Measurements from ENCODE around the gene MYO19. TPM values are rescaled to one million over a fixed set of nuclear protein-coding genes. Genes with fewer than 3 reads are reported as not detected.

The MYO19 gene
- total and polyA plus RNA-seq, 4 donors: 8.7 to 47.2 (median 20.8) TPM

DNA sequence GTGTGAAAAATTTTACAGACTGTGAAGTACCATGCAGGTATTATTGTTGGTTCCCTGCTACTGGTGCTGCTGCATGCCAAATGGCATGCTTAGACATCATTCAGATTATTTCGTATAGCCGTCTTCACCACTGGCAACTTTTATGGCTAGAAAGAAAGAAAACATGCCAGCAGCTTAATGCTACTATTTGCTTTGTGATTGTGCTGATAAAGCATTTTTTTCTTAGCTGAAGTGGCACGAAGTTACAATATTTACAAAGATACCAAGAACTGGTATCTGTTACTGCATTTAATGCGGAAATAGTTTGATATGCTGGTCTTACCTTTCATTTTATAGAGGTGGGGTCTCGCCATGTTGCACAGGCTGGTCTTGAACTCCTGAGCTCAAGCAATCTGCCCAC is 40.0 kb downstream of the MYO19 start (continued):
- TF ChIP-seq ZBTB33 (IDR thresholded peaks at IDR 0.05) (no peak), RAD21 (IDR thresholded peaks at IDR 0.05) (no peak), HNF4G (IDR thresholded peaks at IDR 0.05) (no peak), FOXA2 (IDR thresholded peaks at IDR 0.05) (no peak), FOXA1 (IDR thresholded peaks at IDR 0.05) (no peak), JUND (IDR thresholded peaks at IDR 0.05) (no peak)
- TF ChIP-seq, protein P1, sequence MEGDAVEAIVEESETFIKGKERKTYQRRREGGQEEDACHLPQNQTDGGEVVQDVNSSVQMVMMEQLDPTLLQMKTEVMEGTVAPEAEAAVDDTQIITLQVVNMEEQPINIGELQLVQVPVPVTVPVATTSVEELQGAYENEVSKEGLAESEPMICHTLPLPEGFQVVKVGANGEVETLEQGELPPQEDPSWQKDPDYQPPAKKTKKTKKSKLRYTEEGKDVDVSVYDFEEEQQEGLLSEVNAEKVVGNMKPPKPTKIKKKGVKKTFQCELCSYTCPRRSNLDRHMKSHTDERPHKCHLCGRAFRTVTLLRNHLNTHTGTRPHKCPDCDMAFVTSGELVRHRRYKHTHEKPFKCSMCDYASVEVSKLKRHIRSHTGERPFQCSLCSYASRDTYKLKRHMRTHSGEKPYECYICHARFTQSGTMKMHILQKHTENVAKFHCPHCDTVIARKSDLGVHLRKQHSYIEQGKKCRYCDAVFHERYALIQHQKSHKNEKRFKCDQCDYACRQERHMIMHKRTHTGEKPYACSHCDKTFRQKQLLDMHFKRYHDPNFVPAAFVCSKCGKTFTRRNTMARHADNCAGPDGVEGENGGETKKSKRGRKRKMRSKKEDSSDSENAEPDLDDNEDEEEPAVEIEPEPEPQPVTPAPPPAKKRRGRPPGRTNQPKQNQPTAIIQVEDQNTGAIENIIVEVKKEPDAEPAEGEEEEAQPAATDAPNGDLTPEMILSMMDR (IDR thresholded peaks at IDR 0.05; ENCODE audit: low read depth, low read length, missing input control): no peak

- Histone ChIP-seq H3K27ac (ENCODE audit: low read depth in 1 of 2, low read length in 2 of 2) (no peak overlapping the region), H3K36me3 (ENCODE audit: control insufficient read depth in 4 of 4, insufficient read depth in 3 of 4, low read depth in 1 of 4, low read length in 3 of 4) (peaks cover 2 to 57% (median 42%) of the 10 kb centered on the region in 4 donors), H3K9me3 (ENCODE audit: control insufficient read depth in 4 of 4, low read length in 3 of 4) (no peaks in the 10 kb centered on the region), H3K4me1 (ENCODE audit: control insufficient read depth in 4 of 4, insufficient read depth in 4 of 4, low read length in 3 of 4) (peaks cover 0 to 14% (median 12%) of the 10 kb centered on the region in 4 donors), H3K4me3 (ENCODE audit: low read depth in 1 of 3, low read length in 3 of 3) (no peak overlapping the region), H3K9ac (ENCODE audit: low read depth in 1 of 2, low read length in 2 of 2) (no peak overlapping the region), H3K27me3 (ENCODE audit: control insufficient read depth in 4 of 4, insufficient read depth in 4 of 4, low read length in 3 of 4) (no peaks in the 10 kb centered on the region)
- DNase-seq (ENCODE audit: low spot score): no peak
- TF ChIP-seq EGR1 (IDR thresholded peaks at IDR 0.05; ENCODE audit: low read depth in 2 of 2) (no peak), YY1 (IDR thresholded peaks at IDR 0.05) (no peak), FOXA2 (IDR thresholded peaks at IDR 0.05) (no peak), JUND (IDR thresholded peaks at IDR 0.05) (no peak), ZBTB33 (IDR thresholded peaks at IDR 0.05) (no peak), ATF3 (IDR thresholded peaks at IDR 0.05) (no peak), NR2F2 (IDR thresholded peaks at IDR 0.05) (no peak), SP1 (IDR thresholded peaks at IDR 0.05) (no peak), GABPA (IDR thresholded peaks at IDR 0.05 in 1 of 2, conservative IDR thresholded peaks at IDR 0.05 in 1 of 2) (no peak), REST (IDR thresholded peaks at IDR 0.05) (no peak), HNF4A (conservative IDR thresholded peaks at IDR 0.05) (no peak)
- TF ChIP-seq, protein P2, sequence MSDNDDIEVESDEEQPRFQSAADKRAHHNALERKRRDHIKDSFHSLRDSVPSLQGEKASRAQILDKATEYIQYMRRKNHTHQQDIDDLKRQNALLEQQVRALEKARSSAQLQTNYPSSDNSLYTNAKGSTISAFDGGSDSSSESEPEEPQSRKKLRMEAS (IDR thresholded peaks at IDR 0.05): no peak
- 90% methylated on average over 1 of the region's 1 CpG for WGBS
Observed at GRCh38 chr17:36493956-36494355, 40.7 kb downstream of the MYO19 start.
